ENCODE data around the gene UGT2A1.

DNA sequence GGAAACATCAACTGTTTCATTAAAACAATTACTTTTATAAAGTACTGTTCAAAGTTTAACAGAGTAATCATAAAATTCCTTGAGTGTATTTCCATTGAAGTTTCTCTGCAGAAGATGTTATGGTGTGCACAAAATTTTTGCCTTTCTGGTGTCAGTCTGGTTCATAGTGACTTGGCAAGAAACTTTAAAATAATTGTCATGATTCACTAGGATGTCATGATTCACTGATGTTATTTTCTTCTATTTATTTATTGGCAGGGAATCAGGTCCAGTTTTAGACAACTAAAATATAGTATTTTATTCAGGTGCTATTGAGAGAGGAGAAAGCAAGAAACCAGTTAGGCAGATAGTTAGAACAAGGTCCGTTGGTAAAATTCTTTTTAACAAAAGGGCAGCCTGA is 3.8 kb downstream of the UGT2A1 start:
- TF ChIP-seq CTCF (IDR thresholded peaks at IDR 0.05; ENCODE audit: poor library complexity, severe bottlenecking) (no peak), EP300 (conservative IDR thresholded peaks at IDR 0.05; ENCODE audit: poor library complexity, severe bottlenecking) (no peak), POLR2AphosphoS5 (IDR thresholded peaks at IDR 0.05) (no peak)
